DMS53 treated with DMSO at 0.1 percent for 48 hours (cell line): ENCODE data around the gene PYGM.
"Not testable (repeated sequence)": the region's sequence is repeated elsewhere in the genome, so short reads cannot be mapped to it uniquely, and the experiment has no call there.

Experiments
- DNase-seq: peaks from one replicate; lab custom pipeline; 2025; ENCODE audit not compliant: unreplicated experiment; lab: John Stamatoyannopoulos, UW

The PYGM gene

GRCh38 chr11:64718780-64719124 is 41.0 kb downstream of the PYGM start:
- no peak for DNase-seq

GRCh38 chr11:64718084-64718779 is 41.5 kb downstream of the PYGM start:
- no peak for DNase-seq

- no peak for DNase-seq
These were observed 42.6 kb downstream of the PYGM start for GRCh38 chr11:64717268-64717578.

- no peak for DNase-seq
These were observed 43.1 kb downstream of the PYGM start for GRCh38 chr11:64716473-64717267.

GRCh38 chr11:64715756-64716472 is 43.9 kb downstream of the PYGM start:
- no peak for DNase-seq

GRCh38 chr11:64715110-64715509 is 44.7 kb downstream of the PYGM start:
- no peak for DNase-seq

GRCh38 chr11:64714666-64715065 is 45.1 kb downstream of the PYGM start:
- no peak for DNase-seq

GRCh38 chr11:64713781-64714363 is 45.9 kb downstream of the PYGM start:
- no peak for DNase-seq

GRCh38 chr11:64713016-64713707 is 46.6 kb downstream of the PYGM start:
- DNase-seq, result no peak

- no peak for DNase-seq
These were observed 47.3 kb downstream of the PYGM start for GRCh38 chr11:64712430-64713015.

- no peak for DNase-seq
These were observed 47.8 kb downstream of the PYGM start for GRCh38 chr11:64711956-64712362.

- DNase-seq, result no peak
These were observed 48.4 kb downstream of the PYGM start for GRCh38 chr11:64711138-64711955.

- DNase-seq, result no peak
These were observed 49.2 kb downstream of the PYGM start for GRCh38 chr11:64710418-64711137.

- DNase-seq, result no peak
These were observed 54.3 kb downstream of the PYGM start for GRCh38 chr11:64705501-64705900.

- DNase-seq, result no peak
These were observed 56.7 kb downstream of the PYGM start for GRCh38 chr11:64703048-64703447.

GRCh38 chr11:64701956-64702355 is 57.8 kb downstream of the PYGM start:
- DNase-seq, result not testable (repeated sequence)

GRCh38 chr11:64698427-64698826 is 61.3 kb downstream of the PYGM start:
- DNase-seq, result no peak

GRCh38 chr11:64697663-64698375 is 62.0 kb downstream of the PYGM start:
- DNase-seq, result no peak
